ENCODE results near the gene USP9X. TPM values are rescaled to one million over a fixed set of nuclear protein-coding genes. Genes with fewer than 3 reads are reported as not detected.
"Not testable (repeated sequence)": the region's sequence is repeated elsewhere in the genome, so short reads cannot be mapped to it uniquely, and the experiment has no call there.

Gene USP9X
- total RNA-seq, 1 donor from 2014 or later = 59.4 TPM

- DNase-seq (ENCODE audit: extremely low spot score, unreplicated experiment) = no peak
- Mint-ChIP-seq H3K27me3 (no peaks in the 10 kb centered on the region), H3K27ac (no peak overlapping the region), H3K36me3 (no peaks in the 10 kb centered on the region), H3K9me3 (no peaks in the 10 kb centered on the region), H3K4me1 (ENCODE audit: unreplicated experiment) (no peaks in the 10 kb centered on the region), H3K4me3 (no peak overlapping the region)
- TF ChIP-seq CTCF (conservative IDR thresholded peaks at IDR 0.05) = no peak
Measured at GRCh38 chrX:41045960-41046567, 39.2 kb upstream of the USP9X start.

DNA sequence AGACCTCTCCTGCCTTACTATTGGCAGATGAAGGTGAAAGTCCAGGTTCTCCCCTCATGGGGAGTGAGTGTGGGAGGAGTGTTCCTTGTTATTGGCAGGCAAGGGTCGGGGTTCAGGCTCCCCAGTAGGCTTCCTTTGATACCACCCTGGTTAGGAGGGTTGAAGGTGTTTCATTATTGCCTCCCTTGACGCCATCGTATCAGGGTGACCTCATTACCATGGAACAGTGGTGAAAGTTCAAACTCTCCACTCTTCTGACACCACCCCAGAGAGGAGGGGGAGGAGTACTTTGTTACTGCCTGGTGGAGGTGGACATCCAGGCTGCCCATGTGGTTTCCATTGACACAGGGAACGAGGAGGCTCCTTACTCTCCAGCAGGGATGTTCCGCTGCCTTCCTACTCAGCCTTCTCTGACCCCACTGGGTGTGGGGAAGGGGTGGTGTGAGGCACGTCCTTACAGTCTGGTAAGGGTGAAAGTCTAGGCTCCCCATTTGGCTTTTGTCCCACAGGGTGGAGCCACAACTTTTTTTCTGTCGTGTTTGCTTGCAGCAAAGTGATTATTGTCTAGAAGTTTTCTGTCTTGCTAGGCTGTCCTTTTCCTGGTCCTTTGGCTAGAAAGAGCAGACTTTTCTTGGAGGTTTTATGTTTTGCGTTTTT lies 37.2 kb upstream of the USP9X start:
- Mint-ChIP-seq H3K4me3 (no peak overlapping the region), H3K9me3 (no peaks in the 10 kb centered on the region), H3K27me3 (no peaks in the 10 kb centered on the region), H3K4me1 (ENCODE audit: unreplicated experiment) (no peaks in the 10 kb centered on the region), H3K27ac (no peak overlapping the region), H3K36me3 (no peaks in the 10 kb centered on the region)
- no peak for TF ChIP-seq CTCF (conservative IDR thresholded peaks at IDR 0.05)
- no peak for DNase-seq (ENCODE audit: extremely low spot score, unreplicated experiment)

- no peak overlapping the region for H3K4me3 Mint-ChIP-seq
Measured at GRCh38 chrX:41050359-41050758, 34.9 kb upstream of the USP9X start.

GRCh38 chrX:41051288-41051687 lies 34.0 kb upstream of the USP9X start:
- Mint-ChIP-seq H3K36me3 (no peaks in the 10 kb centered on the region), H3K9me3 (no peaks in the 10 kb centered on the region)
- TF ChIP-seq CTCF (conservative IDR thresholded peaks at IDR 0.05) = no peak

More at GRCh38 chrX:41050359-41050758, 34.9 kb upstream of the USP9X start:
- Mint-ChIP-seq H3K36me3 (no peaks in the 10 kb centered on the region), H3K27ac (no peak overlapping the region), H3K27me3 (no peaks in the 10 kb centered on the region), H3K9me3 (no peaks in the 10 kb centered on the region), H3K4me1 (ENCODE audit: unreplicated experiment) (no peaks in the 10 kb centered on the region)
- no peak for TF ChIP-seq CTCF (conservative IDR thresholded peaks at IDR 0.05)
- no peak for DNase-seq (ENCODE audit: extremely low spot score, unreplicated experiment)

GRCh38 chrX:41055740-41056139 lies 29.5 kb upstream of the USP9X start:
- H3K27me3 Mint-ChIP-seq = no peaks in the 10 kb centered on the region
- TF ChIP-seq CTCF (conservative IDR thresholded peaks at IDR 0.05) = no peak
- H3K9me3 Mint-ChIP-seq = no peaks in the 10 kb centered on the region
- no peak overlapping the region for H3K4me3 Mint-ChIP-seq
- no peak overlapping the region for H3K27ac Mint-ChIP-seq
- no peak for DNase-seq (ENCODE audit: extremely low spot score, unreplicated experiment)
- no peaks in the 10 kb centered on the region for H3K4me1 Mint-ChIP-seq (ENCODE audit: unreplicated experiment)
- H3K36me3 Mint-ChIP-seq = no peaks in the 10 kb centered on the region

More at GRCh38 chrX:41051288-41051687, 34.0 kb upstream of the USP9X start:
- H3K4me1 Mint-ChIP-seq (ENCODE audit: unreplicated experiment) = no peaks in the 10 kb centered on the region
- no peak overlapping the region for H3K27ac Mint-ChIP-seq
- H3K4me3 Mint-ChIP-seq = no peak overlapping the region
- no peaks in the 10 kb centered on the region for H3K27me3 Mint-ChIP-seq
- no peak for DNase-seq (ENCODE audit: extremely low spot score, unreplicated experiment)

DNA sequence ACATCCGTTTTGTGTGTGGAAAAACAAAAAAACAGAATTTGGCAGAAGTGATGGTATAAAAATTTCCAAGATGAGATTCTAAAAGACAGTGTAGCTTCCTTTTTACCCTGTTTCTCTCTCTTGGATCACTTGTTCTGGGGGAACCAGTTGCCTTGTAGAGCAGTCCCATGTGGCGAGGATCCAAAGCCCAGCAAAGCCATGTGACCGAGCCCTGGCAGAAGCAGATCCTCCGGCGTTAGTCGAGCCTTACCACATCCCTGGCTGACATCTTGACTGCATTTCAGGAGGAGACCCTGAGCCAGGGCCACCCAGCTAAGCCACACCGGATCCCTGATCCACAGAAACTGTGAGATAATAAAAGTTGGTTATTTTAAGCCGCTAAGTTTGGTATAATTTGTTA lies 22.0 kb upstream of the USP9X start:
- not testable (repeated sequence) for DNase-seq (ENCODE audit: extremely low spot score, unreplicated experiment); H3K27ac Mint-ChIP-seq; H3K4me3 Mint-ChIP-seq; H3K27me3 Mint-ChIP-seq; H3K9me3 Mint-ChIP-seq; H3K4me1 Mint-ChIP-seq (ENCODE audit: unreplicated experiment); H3K36me3 Mint-ChIP-seq
